WTC11 (cell line): Measurements from ENCODE around the gene DNAAF1. TPM values are rescaled to one million over a fixed set of nuclear protein-coding genes. Genes with fewer than 3 reads are reported as not detected.

Experiments
- ATF6 ChIP-seq: sonication (generic); formaldehyde crosslinking; IDR thresholded peaks from 2 replicates; pipeline ENCODE4 v1.8.1; 2023; ENCODE audit warnings: mild to moderate bottlenecking, missing genetic modification reagents
- CREB1 ChIP-seq: sonication (generic); formaldehyde crosslinking; IDR thresholded peaks from 2 replicates; pipeline ENCODE4 v1.8.0; 2023; ENCODE audit warnings: mild to moderate bottlenecking, missing genetic modification reagents
- CREM ChIP-seq: sonication (generic); formaldehyde crosslinking; IDR thresholded peaks from 2 replicates; pipeline ENCODE4 v1.8.1; 2022; ENCODE audit warnings: mild to moderate bottlenecking, missing genetic modification reagents, moderate library complexity
- ELF4 ChIP-seq: sonication (generic); formaldehyde crosslinking; IDR thresholded peaks from 2 replicates; pipeline ENCODE4 v1.8.1; 2022; ENCODE audit warnings: low read depth, mild to moderate bottlenecking, moderate library complexity, missing genetic modification reagents
- GABPB1 ChIP-seq: sonication (generic); formaldehyde crosslinking; IDR thresholded peaks from 2 replicates; pipeline ENCODE4 v1.8.1; 2023; ENCODE audit warnings: mild to moderate bottlenecking, missing genetic modification reagents
- GRHL2 ChIP-seq: fragments of 250-450 bp; sonication (Bioruptor Pico); IDR thresholded peaks from 2 replicates; pipeline ENCODE4 v1.8.0; 2022; ENCODE audit warnings: mild to moderate bottlenecking, moderate library complexity; ENCODE audit not compliant: insufficient replicate concordance, severe bottlenecking
- GTF2I ChIP-seq: fragments of 250-450 bp; sonication (Bioruptor Pico); conservative IDR thresholded peaks from 2 replicates; pipeline ENCODE4 v1.4.0; 2021; ENCODE audit warnings: mild to moderate bottlenecking
- HMGXB4 ChIP-seq: sonication (generic); formaldehyde crosslinking; IDR thresholded peaks from 2 replicates; pipeline ENCODE4 v1.8.1; 2023; ENCODE audit warnings: mild to moderate bottlenecking, moderate library complexity, missing genetic modification reagents
- IRF1 ChIP-seq: sonication (generic); formaldehyde crosslinking; IDR thresholded peaks from 2 replicates; pipeline ENCODE4 v1.8.0; 2023; ENCODE audit warnings: missing genetic modification reagents
- NFATC4 ChIP-seq: fragments of 250-450 bp; sonication (Bioruptor Pico); IDR thresholded peaks from 2 replicates; pipeline ENCODE4 v1.9.0; 2021; ENCODE audit warnings: mild to moderate bottlenecking
- NR1H2 ChIP-seq: sonication (generic); formaldehyde crosslinking; IDR thresholded peaks from 2 replicates; pipeline ENCODE4 v1.9.0; 2021; ENCODE audit warnings: mild to moderate bottlenecking, moderate library complexity, missing genetic modification reagents
- NR2C2 ChIP-seq: sonication (generic); formaldehyde crosslinking; IDR thresholded peaks from 2 replicates; pipeline ENCODE4 v1.8.0; 2022; ENCODE audit warnings: mild to moderate bottlenecking, missing genetic modification reagents
- SP1 ChIP-seq: sonication (generic); formaldehyde crosslinking; conservative IDR thresholded peaks from 2 replicates; pipeline ENCODE4 v1.8.1; 2022; ENCODE audit warnings: missing genetic modification reagents
- TCF7 ChIP-seq: sonication (generic); formaldehyde crosslinking; IDR thresholded peaks from 2 replicates; pipeline ENCODE4 v1.8.0; 2022; ENCODE audit warnings: mild to moderate bottlenecking, low read depth, missing genetic modification reagents, moderate library complexity
- ZNF671 ChIP-seq: fragments of 250-450 bp; sonication (Bioruptor Pico); IDR thresholded peaks from 2 replicates; pipeline ENCODE4 v1.8.0; 2021; ENCODE audit warnings: mild to moderate bottlenecking
- total RNA-seq: library from RNA; stranded (reverse); gene quantifications from 3 replicates; pipeline ENCODE4 v1.2.3, GENCODE V29; 2021
- TF ChIP-seq, protein P1 (sequence below): fragments of 250-450 bp; sonication (Bioruptor Pico); IDR thresholded peaks from 2 replicates; pipeline ENCODE4 v2.1.2; 2022; ENCODE audit warnings: mild to moderate bottlenecking, moderate library complexity
- TF ChIP-seq, protein P2 (sequence below): sonication (generic); formaldehyde crosslinking; IDR thresholded peaks from 2 replicates; pipeline ENCODE4 v1.8.0; 2022; ENCODE audit warnings: missing genetic modification reagents
- TF ChIP-seq, protein P3 (sequence below): sonication (generic); formaldehyde crosslinking; IDR thresholded peaks from 2 replicates; pipeline ENCODE4 v1.8.1; 2022; ENCODE audit warnings: missing genetic modification reagents, borderline replicate concordance
- TF ChIP-seq, protein P4 (sequence below): sonication (generic); formaldehyde crosslinking; IDR thresholded peaks from 2 replicates; pipeline ENCODE4 v1.8.1; 2022; ENCODE audit warnings: low read depth, missing genetic modification reagents, borderline replicate concordance
- TF ChIP-seq, protein P5 (sequence below): sonication (generic); formaldehyde crosslinking; IDR thresholded peaks from 2 replicates; pipeline ENCODE4 v1.8.1; 2022; ENCODE audit warnings: mild to moderate bottlenecking, moderate library complexity, missing genetic modification reagents
- TF ChIP-seq, protein P6 (sequence below): sonication (generic); formaldehyde crosslinking; IDR thresholded peaks from 2 replicates; pipeline ENCODE4 v1.8.0; 2023; ENCODE audit warnings: mild to moderate bottlenecking, missing genetic modification reagents

DNAAF1 gene
- total RNA-seq, 1 experiment from 2014 or later: 0.20 TPM

DNA sequence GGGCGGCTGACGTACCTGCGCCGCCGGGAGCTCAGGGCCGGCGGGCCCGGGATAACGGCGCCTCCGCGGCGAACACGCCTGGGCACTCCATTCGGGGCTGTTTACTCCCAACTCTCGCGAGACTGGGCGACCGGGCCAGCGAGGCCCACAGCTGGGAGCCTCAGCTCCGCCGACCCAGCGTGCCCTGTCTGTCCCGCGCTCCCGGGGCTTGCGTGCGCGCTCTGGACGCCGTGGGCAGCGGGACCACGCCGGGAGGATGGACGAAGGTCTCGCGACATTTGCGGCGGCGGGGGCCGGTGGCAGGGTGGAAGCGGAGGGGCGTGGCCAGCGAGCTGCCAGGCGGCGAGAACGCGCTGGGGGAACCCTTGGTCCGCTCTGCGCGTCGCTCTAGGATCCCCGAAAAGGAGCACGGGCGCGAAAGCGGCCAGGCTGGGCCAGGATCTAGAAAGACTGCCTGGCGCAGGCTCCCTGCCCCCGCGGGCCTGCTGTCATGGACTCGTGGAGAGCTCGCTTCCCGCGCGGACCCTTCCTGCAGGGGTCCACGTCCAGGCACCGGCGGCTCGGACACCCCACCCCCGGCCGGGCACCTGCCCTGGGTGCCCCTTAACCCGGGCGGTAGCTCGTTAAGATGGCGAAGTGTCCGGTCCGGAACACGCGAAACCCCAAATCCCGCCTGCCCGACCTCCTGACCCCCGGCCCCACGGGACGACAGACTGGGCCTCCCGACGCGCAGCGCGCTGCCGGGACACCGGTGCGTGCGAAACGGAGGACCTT is 28.2 kb upstream of the DNAAF1 start, which contains the start of gene MBTPS1 (continued):
- TF ChIP-seq ATF6 (no peak), NR2C2 (CRISPR knock-in tag) (no peak), TCF7 (CRISPR knock-in tag) (peak; percentile 48; the same call in 1 of the 2 replicates), IRF1 (no peak), NFATC4 (CRISPR knock-in tag) (no peak), NR1H2 (no peak), GRHL2 (CRISPR knock-in tag) (no peak), CREM (CRISPR knock-in tag) (peak; percentile 40; the same call in 1 of the 2 replicates), GABPB1 (CRISPR knock-in tag) (no peak), HMGXB4 (CRISPR knock-in tag) (peak; percentile 92), ZNF671 (CRISPR knock-in tag) (no peak), GTF2I (no peak), SP1 (peak; percentile 76), CREB1 (CRISPR knock-in tag) (no peak), ELF4 (CRISPR knock-in tag) (no peak)
- TF ChIP-seq, protein P1, sequence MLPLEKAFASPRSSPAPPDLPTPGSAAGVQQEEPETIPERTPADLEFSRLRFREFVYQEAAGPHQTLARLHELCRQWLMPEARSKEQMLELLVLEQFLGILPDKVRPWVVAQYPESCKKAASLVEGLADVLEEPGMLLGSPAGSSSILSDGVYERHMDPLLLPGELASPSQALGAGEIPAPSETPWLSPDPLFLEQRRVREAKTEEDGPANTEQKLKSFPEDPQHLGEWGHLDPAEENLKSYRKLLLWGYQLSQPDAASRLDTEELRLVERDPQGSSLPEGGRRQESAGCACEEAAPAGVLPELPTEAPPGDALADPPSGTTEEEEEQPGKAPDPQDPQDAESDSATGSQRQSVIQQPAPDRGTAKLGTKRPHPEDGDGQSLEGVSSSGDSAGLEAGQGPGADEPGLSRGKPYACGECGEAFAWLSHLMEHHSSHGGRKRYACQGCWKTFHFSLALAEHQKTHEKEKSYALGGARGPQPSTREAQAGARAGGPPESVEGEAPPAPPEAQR (CRISPR knock-in tag): no peak
- TF ChIP-seq, protein P2, sequence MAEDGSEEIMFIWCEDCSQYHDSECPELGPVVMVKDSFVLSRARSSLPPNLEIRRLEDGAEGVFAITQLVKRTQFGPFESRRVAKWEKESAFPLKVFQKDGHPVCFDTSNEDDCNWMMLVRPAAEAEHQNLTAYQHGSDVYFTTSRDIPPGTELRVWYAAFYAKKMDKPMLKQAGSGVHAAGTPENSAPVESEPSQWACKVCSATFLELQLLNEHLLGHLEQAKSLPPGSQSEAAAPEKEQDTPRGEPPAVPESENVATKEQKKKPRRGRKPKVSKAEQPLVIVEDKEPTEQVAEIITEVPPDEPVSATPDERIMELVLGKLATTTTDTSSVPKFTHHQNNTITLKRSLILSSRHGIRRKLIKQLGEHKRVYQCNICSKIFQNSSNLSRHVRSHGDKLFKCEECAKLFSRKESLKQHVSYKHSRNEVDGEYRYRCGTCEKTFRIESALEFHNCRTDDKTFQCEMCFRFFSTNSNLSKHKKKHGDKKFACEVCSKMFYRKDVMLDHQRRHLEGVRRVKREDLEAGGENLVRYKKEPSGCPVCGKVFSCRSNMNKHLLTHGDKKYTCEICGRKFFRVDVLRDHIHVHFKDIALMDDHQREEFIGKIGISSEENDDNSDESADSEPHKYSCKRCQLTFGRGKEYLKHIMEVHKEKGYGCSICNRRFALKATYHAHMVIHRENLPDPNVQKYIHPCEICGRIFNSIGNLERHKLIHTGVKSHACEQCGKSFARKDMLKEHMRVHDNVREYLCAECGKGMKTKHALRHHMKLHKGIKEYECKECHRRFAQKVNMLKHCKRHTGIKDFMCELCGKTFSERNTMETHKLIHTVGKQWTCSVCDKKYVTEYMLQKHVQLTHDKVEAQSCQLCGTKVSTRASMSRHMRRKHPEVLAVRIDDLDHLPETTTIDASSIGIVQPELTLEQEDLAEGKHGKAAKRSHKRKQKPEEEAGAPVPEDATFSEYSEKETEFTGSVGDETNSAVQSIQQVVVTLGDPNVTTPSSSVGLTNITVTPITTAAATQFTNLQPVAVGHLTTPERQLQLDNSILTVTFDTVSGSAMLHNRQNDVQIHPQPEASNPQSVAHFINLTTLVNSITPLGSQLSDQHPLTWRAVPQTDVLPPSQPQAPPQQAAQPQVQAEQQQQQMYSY: no peak
- TF ChIP-seq, protein P3, sequence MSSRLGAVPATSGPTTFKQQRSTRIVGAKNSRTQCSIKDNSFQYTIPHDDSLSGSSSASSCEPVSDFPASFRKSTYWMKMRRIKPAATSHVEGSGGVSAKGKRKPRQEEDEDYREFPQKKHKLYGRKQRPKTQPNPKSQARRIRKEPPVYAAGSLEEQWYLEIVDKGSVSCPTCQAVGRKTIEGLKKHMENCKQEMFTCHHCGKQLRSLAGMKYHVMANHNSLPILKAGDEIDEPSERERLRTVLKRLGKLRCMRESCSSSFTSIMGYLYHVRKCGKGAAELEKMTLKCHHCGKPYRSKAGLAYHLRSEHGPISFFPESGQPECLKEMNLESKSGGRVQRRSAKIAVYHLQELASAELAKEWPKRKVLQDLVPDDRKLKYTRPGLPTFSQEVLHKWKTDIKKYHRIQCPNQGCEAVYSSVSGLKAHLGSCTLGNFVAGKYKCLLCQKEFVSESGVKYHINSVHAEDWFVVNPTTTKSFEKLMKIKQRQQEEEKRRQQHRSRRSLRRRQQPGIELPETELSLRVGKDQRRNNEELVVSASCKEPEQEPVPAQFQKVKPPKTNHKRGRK: no peak
- TF ChIP-seq, protein P4, sequence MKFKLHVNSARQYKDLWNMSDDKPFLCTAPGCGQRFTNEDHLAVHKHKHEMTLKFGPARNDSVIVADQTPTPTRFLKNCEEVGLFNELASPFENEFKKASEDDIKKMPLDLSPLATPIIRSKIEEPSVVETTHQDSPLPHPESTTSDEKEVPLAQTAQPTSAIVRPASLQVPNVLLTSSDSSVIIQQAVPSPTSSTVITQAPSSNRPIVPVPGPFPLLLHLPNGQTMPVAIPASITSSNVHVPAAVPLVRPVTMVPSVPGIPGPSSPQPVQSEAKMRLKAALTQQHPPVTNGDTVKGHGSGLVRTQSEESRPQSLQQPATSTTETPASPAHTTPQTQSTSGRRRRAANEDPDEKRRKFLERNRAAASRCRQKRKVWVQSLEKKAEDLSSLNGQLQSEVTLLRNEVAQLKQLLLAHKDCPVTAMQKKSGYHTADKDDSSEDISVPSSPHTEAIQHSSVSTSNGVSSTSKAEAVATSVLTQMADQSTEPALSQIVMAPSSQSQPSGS (CRISPR knock-in tag): no peak
- TF ChIP-seq, protein P5, sequence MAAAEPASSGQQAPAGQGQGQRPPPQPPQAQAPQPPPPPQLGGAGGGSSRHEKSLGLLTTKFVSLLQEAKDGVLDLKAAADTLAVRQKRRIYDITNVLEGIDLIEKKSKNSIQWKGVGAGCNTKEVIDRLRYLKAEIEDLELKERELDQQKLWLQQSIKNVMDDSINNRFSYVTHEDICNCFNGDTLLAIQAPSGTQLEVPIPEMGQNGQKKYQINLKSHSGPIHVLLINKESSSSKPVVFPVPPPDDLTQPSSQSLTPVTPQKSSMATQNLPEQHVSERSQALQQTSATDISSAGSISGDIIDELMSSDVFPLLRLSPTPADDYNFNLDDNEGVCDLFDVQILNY (CRISPR knock-in tag): peak; percentile 67
- TF ChIP-seq, protein P6, sequence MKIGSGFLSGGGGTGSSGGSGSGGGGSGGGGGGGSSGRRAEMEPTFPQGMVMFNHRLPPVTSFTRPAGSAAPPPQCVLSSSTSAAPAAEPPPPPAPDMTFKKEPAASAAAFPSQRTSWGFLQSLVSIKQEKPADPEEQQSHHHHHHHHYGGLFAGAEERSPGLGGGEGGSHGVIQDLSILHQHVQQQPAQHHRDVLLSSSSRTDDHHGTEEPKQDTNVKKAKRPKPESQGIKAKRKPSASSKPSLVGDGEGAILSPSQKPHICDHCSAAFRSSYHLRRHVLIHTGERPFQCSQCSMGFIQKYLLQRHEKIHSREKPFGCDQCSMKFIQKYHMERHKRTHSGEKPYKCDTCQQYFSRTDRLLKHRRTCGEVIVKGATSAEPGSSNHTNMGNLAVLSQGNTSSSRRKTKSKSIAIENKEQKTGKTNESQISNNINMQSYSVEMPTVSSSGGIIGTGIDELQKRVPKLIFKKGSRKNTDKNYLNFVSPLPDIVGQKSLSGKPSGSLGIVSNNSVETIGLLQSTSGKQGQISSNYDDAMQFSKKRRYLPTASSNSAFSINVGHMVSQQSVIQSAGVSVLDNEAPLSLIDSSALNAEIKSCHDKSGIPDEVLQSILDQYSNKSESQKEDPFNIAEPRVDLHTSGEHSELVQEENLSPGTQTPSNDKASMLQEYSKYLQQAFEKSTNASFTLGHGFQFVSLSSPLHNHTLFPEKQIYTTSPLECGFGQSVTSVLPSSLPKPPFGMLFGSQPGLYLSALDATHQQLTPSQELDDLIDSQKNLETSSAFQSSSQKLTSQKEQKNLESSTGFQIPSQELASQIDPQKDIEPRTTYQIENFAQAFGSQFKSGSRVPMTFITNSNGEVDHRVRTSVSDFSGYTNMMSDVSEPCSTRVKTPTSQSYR (CRISPR knock-in tag): no peak
